ENCODE measurements around the gene PABPC4L.
"Not testable (repeated sequence)": the region's sequence is repeated elsewhere in the genome, so short reads cannot be mapped to it uniquely, and the experiment has no call there.

PABPC4L gene

GRCh38 chr4:134201216-134202161 is at the start of gene PABPC4L:
PABPC4L (minus strand) TSS chr4:134201789; CDS start chr4:134201019, 770 bp downstream.
- DNase-seq = no peak

GRCh38 chr4:134251322-134251721 is 49.7 kb upstream of the PABPC4L start:
- no peak for DNase-seq

GRCh38 chr4:134243742-134244713 is 42.4 kb upstream of the PABPC4L start:
- no peak for DNase-seq

- DNase-seq = no peak
These were observed 17.5 kb upstream of the PABPC4L start for GRCh38 chr4:134219043-134219442.

GRCh38 chr4:134216411-134216810 is 14.8 kb upstream of the PABPC4L start:
- DNase-seq = no peak

- no peak for DNase-seq
These were observed 14.2 kb upstream of the PABPC4L start for GRCh38 chr4:134215620-134216344.

- not testable (repeated sequence) for DNase-seq
These were observed 6.4 kb upstream of the PABPC4L start for GRCh38 chr4:134207955-134208354.

- DNase-seq = no peak
These were observed 772 bp upstream of the PABPC4L start for GRCh38 chr4:134202166-134202956.

GRCh38 chr4:134200811-134201215 is 776 bp downstream of the PABPC4L start:
- no peak for DNase-seq

GRCh38 chr4:134189949-134190348 is 11.6 kb downstream of the PABPC4L start:
- no peak for DNase-seq

- no peak for DNase-seq
These were observed 12.1 kb downstream of the PABPC4L start for GRCh38 chr4:134189480-134189879.

GRCh38 chr4:134178706-134179105 is 22.9 kb downstream of the PABPC4L start:
- no peak for DNase-seq

- no peak for DNase-seq
These were observed 27.3 kb downstream of the PABPC4L start for GRCh38 chr4:134174271-134174670.

- no peak for DNase-seq
These were observed 41.4 kb downstream of the PABPC4L start for GRCh38 chr4:134160211-134160610.

GRCh38 chr4:134154097-134154496 is 47.5 kb downstream of the PABPC4L start:
- DNase-seq = no peak

GRCh38 chr4:134147941-134148340 is 53.6 kb downstream of the PABPC4L start:
- no peak for DNase-seq
